Measurements from ENCODE around the gene PAGR1. TPM values are rescaled to one million over a fixed set of nuclear protein-coding genes. Genes with fewer than 3 reads are reported as not detected.
A peak's percentile ranks its signal among the peaks of the same experiment; 100 is the strongest.
"Not testable (repeated sequence)": the region's sequence is repeated elsewhere in the genome, so short reads cannot be mapped to it uniquely, and the experiment has no call there.

The PAGR1 gene
- total and polyA plus RNA-seq, 2 of the 13 experiments (the other 11 are each of a cell fraction or from before 2014, with no cell fraction given) = 9.8 to 66.4 TPM

DNA sequence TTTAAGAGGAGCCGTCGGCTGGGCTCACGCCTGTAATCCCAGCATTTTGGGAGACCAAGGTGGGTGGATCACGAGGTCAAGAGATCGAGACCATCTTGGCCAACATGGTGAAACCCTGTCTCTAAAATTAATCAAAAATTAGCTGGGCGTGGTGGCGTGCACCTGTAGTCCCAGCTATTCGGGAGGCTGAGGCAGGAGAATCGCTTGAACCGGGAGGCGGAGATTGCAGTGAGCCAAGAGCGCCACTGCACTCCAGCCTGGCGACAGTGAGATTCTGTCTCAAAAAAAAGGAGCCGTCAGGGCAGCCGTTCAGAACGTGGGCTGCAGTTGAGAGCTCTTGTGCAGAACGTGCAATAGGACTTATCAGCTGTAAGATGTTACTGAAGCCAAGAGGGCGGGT is 22.8 kb upstream of the PAGR1 start:
- H3K36me3 ChIP-seq (replicated peaks in 1 of 2; ENCODE audit: control insufficient read depth in 1 of 2, insufficient read depth in 2 of 2, low read length in 2 of 2) = peaks cover 12 to 28% of the 10 kb centered on the region in 2 experiments
- H3K9ac ChIP-seq (ENCODE audit: insufficient read depth, low read depth, low read length); ATAC-seq; H3K27me3 ChIP-seq (ENCODE audit: control insufficient read depth in 1 of 2, insufficient read depth in 2 of 2, low read length in 2 of 2); CTCF ChIA-PET (ENCODE audit: low intra/inter-chr PET ratio, low total read pairs); DNase-seq (ENCODE audit: low spot score); H4K20me1 ChIP-seq (ENCODE audit: insufficient read depth, low read length); FAIRE-seq; BruUV-seq (replicated peaks); in situ Hi-C loops (cut with HindIII; ENCODE audit: extremely low pct_ligation_motif_present, low pct_unique_long_range_greater_than_20kb); H3K9me3 ChIP-seq (ENCODE audit: low read length); H2AFZ ChIP-seq (ENCODE audit: low read length); H3K27ac ChIP-seq (ENCODE audit: extremely low read length, insufficient read depth, low read length): not testable (repeated sequence)
- TF ChIP-seq ZBTB38 (CRISPR knock-in tag; IDR thresholded peaks at IDR 0.05) = peak; percentile 70; the same call in 1 of the 2 replicates
- TF ChIP-seq, protein P1, sequence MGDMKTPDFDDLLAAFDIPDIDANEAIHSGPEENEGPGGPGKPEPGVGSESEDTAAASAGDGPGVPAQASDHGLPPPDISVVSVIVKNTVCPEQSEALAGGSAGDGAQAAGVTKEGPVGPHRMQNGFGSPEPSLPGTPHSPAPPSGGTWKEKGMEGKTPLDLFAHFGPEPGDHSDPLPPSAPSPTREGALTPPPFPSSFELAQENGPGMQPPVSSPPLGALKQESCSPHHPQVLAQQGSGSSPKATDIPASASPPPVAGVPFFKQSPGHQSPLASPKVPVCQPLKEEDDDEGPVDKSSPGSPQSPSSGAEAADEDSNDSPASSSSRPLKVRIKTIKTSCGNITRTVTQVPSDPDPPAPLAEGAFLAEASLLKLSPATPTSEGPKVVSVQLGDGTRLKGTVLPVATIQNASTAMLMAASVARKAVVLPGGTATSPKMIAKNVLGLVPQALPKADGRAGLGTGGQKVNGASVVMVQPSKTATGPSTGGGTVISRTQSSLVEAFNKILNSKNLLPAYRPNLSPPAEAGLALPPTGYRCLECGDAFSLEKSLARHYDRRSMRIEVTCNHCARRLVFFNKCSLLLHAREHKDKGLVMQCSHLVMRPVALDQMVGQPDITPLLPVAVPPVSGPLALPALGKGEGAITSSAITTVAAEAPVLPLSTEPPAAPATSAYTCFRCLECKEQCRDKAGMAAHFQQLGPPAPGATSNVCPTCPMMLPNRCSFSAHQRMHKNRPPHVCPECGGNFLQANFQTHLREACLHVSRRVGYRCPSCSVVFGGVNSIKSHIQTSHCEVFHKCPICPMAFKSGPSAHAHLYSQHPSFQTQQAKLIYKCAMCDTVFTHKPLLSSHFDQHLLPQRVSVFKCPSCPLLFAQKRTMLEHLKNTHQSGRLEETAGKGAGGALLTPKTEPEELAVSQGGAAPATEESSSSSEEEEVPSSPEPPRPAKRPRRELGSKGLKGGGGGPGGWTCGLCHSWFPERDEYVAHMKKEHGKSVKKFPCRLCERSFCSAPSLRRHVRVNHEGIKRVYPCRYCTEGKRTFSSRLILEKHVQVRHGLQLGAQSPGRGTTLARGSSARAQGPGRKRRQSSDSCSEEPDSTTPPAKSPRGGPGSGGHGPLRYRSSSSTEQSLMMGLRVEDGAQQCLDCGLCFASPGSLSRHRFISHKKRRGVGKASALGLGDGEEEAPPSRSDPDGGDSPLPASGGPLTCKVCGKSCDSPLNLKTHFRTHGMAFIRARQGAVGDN (CRISPR knock-in tag; IDR thresholded peaks at IDR 0.05) = peak; percentile 24; the same call in 1 of the 2 replicates
- TF ChIP-seq, protein P2, sequence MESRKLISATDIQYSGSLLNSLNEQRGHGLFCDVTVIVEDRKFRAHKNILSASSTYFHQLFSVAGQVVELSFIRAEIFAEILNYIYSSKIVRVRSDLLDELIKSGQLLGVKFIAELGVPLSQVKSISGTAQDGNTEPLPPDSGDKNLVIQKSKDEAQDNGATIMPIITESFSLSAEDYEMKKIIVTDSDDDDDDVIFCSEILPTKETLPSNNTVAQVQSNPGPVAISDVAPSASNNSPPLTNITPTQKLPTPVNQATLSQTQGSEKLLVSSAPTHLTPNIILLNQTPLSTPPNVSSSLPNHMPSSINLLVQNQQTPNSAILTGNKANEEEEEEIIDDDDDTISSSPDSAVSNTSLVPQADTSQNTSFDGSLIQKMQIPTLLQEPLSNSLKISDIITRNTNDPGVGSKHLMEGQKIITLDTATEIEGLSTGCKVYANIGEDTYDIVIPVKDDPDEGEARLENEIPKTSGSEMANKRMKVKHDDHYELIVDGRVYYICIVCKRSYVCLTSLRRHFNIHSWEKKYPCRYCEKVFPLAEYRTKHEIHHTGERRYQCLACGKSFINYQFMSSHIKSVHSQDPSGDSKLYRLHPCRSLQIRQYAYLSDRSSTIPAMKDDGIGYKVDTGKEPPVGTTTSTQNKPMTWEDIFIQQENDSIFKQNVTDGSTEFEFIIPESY (CRISPR knock-in tag; IDR thresholded peaks at IDR 0.05) = peak; percentile 54; the same call in 1 of the 2 replicates
- TF ChIP-seq, protein P3, sequence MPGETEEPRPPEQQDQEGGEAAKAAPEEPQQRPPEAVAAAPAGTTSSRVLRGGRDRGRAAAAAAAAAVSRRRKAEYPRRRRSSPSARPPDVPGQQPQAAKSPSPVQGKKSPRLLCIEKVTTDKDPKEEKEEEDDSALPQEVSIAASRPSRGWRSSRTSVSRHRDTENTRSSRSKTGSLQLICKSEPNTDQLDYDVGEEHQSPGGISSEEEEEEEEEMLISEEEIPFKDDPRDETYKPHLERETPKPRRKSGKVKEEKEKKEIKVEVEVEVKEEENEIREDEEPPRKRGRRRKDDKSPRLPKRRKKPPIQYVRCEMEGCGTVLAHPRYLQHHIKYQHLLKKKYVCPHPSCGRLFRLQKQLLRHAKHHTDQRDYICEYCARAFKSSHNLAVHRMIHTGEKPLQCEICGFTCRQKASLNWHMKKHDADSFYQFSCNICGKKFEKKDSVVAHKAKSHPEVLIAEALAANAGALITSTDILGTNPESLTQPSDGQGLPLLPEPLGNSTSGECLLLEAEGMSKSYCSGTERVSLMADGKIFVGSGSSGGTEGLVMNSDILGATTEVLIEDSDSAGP (CRISPR knock-in tag; IDR thresholded peaks at IDR 0.05; ENCODE audit: borderline replicate concordance) = peak; percentile 54; the same call in 1 of the 2 replicates
- peaks cover 64% of the 10 kb centered on the region for H3K79me2 ChIP-seq (ENCODE audit: insufficient read depth, low read length)
- H3K4me2 ChIP-seq (ENCODE audit: low read depth, low read length) = peak overlapping the region; percentile 92
- intact Hi-C loops (cut with micrococcal nuclease; ENCODE audit: unreplicated experiment) = loop anchor here (5.0 kb wide), 1 partner anchor 56 kb away; no protein-coding TSS in a partner anchor
- POLR2A ChIA-PET = interaction anchor here (2.3 to 4.0 kb wide), 3 partner anchors 11 to 23 kb away, joined by 11 to 36 read pairs (median 14); partner anchors contain the start of genes MAZ and PAGR1
- peak overlapping the region in 1 of 3 experiments; percentile 97; a peak in 1 of 6 replicates for H3K4me3 ChIP-seq (replicated peaks in 1 of 3; ENCODE audit: insufficient read depth in 1 of 3, low read depth in 2 of 3, low read length in 3 of 3)
- 95% methylated on average over 18 of the region's 18 CpGs for WGBS (ENCODE audit: low lambda C conversion rate)
- H3K4me1 ChIP-seq (ENCODE audit: insufficient read depth, low read length) = peaks cover 50% of the 10 kb centered on the region

Measured in HepG2 (cell line).